C4-2B (cell line): ENCODE data around the gene CERCAM.

Experiments used
- ZFX ChIP-seq: fragments of 450-650 bp; IDR thresholded peaks from 2 replicates; pipeline ENCODE4 v1.6.1; 2017
- TF ChIP-seq, protein P1 (sequence below): fragments of 450-650 bp; conservative IDR thresholded peaks from 2 replicates; pipeline ENCODE4 v1.5.1; 2017; ENCODE audit warnings: mild to moderate bottlenecking

DNA sequence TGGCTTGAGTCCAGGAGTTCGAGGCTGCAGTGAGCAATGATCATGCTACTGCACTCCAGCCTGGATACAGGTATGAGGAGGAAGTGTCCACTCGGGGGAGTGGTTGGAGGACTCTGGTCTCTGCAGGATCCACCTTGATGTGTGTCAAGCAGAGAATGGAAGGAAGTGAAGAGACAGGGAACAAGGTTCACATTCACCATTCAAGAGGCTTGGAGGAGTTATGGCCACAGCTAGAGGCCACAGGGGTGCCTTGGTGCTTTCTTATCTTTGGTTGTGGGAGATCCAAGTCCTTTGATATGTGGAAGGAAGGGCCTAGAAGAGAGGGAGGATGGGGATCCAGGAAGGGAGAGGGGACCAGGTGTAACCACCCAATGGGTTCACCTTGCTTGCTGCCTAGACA, 5.4 kb upstream of the CERCAM start:
- TF ChIP-seq, protein P1, sequence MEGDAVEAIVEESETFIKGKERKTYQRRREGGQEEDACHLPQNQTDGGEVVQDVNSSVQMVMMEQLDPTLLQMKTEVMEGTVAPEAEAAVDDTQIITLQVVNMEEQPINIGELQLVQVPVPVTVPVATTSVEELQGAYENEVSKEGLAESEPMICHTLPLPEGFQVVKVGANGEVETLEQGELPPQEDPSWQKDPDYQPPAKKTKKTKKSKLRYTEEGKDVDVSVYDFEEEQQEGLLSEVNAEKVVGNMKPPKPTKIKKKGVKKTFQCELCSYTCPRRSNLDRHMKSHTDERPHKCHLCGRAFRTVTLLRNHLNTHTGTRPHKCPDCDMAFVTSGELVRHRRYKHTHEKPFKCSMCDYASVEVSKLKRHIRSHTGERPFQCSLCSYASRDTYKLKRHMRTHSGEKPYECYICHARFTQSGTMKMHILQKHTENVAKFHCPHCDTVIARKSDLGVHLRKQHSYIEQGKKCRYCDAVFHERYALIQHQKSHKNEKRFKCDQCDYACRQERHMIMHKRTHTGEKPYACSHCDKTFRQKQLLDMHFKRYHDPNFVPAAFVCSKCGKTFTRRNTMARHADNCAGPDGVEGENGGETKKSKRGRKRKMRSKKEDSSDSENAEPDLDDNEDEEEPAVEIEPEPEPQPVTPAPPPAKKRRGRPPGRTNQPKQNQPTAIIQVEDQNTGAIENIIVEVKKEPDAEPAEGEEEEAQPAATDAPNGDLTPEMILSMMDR: no peak
- no peak for TF ChIP-seq ZFX
